ENCODE results near the gene LAT.
"Not testable (repeated sequence)": the region's sequence is repeated elsewhere in the genome, so short reads cannot be mapped to it uniquely, and the experiment has no call there.

LAT gene

GRCh38 chr16:28937222-28937876 lies 47.5 kb upstream of the LAT start:
- ATAC-seq, result no peak

GRCh38 chr16:28938721-28939120 lies 46.1 kb upstream of the LAT start:
- no peak for ATAC-seq

More at GRCh38 chr16:28937222-28937876, 47.5 kb upstream of the LAT start:
- TF ChIP-seq OSR1 (CRISPR knock-in tag; IDR thresholded peaks at IDR 0.05) (no peak), ZNF70 (CRISPR knock-in tag; IDR thresholded peaks at IDR 0.05) (no peak), PPARA (CRISPR knock-in tag; IDR thresholded peaks at IDR 0.05; ENCODE audit: borderline replicate concordance) (no peak), TSHZ2 (CRISPR knock-in tag; IDR thresholded peaks at IDR 0.05) (no peak), SNAI2 (CRISPR knock-in tag; IDR thresholded peaks at IDR 0.05) (no peak), ARNTL (CRISPR knock-in tag; IDR thresholded peaks at IDR 0.05; ENCODE audit: borderline replicate concordance, low read depth) (no peak), ZFP30 (CRISPR knock-in tag; IDR thresholded peaks at IDR 0.05) (no peak), CREB5 (CRISPR knock-in tag; IDR thresholded peaks at IDR 0.05; ENCODE audit: low read depth) (no peak), GLIS3 (CRISPR knock-in tag; IDR thresholded peaks at IDR 0.05) (no peak), ZFP3 (CRISPR knock-in tag; IDR thresholded peaks at IDR 0.05) (no peak), ISL1 (CRISPR knock-in tag; IDR thresholded peaks at IDR 0.05) (no peak), TCF4 (CRISPR knock-in tag; IDR thresholded peaks at IDR 0.05; ENCODE audit: borderline replicate concordance) (no peak), ZC3H10 (CRISPR knock-in tag; IDR thresholded peaks at IDR 0.05) (no peak), CSDC2 (CRISPR knock-in tag; IDR thresholded peaks at IDR 0.05) (no peak)
- TF ChIP-seq, protein P1, sequence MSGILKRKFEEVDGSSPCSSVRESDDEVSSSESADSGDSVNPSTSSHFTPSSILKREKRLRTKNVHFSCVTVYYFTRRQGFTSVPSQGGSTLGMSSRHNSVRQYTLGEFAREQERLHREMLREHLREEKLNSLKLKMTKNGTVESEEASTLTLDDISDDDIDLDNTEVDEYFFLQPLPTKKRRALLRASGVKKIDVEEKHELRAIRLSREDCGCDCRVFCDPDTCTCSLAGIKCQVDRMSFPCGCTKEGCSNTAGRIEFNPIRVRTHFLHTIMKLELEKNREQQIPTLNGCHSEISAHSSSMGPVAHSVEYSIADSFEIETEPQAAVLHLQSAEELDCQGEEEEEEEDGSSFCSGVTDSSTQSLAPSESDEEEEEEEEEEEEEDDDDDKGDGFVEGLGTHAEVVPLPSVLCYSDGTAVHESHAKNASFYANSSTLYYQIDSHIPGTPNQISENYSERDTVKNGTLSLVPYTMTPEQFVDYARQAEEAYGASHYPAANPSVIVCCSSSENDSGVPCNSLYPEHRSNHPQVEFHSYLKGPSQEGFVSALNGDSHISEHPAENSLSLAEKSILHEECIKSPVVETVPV (CRISPR knock-in tag; IDR thresholded peaks at IDR 0.05), result no peak

DNA sequence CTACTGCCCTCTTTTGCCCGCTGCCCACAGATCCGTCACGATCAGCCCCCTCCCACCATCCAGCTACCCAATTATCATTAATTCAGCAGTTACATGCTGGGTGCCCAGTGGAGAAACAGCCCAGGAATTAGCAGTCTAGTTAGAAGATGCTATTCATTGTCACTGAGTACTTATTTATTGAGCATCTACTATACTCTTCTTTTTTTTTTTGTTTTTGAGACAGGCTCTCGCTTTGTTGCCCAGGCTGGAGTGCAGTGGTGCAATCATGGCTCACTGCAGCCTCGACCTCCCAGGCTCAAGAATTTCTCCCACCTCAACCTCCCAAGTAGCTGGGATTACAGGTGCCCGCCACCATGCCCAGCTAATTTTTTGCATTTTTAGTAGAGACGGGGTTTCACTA lies 45.0 kb upstream of the LAT start:
- not testable (repeated sequence) for ATAC-seq

More at GRCh38 chr16:28938721-28939120, 46.1 kb upstream of the LAT start:
- TF ChIP-seq ZNF70 (CRISPR knock-in tag; IDR thresholded peaks at IDR 0.05) (no peak), GLIS3 (CRISPR knock-in tag; IDR thresholded peaks at IDR 0.05) (no peak), ZFP30 (CRISPR knock-in tag; IDR thresholded peaks at IDR 0.05) (no peak), ZNF8 (CRISPR knock-in tag; IDR thresholded peaks at IDR 0.05) (no peak), CSDC2 (CRISPR knock-in tag; IDR thresholded peaks at IDR 0.05) (no peak), TCF4 (CRISPR knock-in tag; IDR thresholded peaks at IDR 0.05; ENCODE audit: borderline replicate concordance) (no peak)
- TF ChIP-seq, protein P2, sequence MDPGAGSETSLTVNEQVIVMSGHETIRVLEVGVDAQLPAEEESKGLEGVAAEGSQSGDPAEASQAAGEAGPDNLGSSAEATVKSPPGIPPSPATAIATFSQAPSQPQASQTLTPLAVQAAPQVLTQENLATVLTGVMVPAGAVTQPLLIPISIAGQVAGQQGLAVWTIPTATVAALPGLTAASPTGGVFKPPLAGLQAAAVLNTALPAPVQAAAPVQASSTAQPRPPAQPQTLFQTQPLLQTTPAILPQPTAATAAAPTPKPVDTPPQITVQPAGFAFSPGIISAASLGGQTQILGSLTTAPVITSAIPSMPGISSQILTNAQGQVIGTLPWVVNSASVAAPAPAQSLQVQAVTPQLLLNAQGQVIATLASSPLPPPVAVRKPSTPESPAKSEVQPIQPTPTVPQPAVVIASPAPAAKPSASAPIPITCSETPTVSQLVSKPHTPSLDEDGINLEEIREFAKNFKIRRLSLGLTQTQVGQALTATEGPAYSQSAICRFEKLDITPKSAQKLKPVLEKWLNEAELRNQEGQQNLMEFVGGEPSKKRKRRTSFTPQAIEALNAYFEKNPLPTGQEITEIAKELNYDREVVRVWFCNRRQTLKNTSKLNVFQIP (CRISPR knock-in tag; IDR thresholded peaks at IDR 0.05; ENCODE audit: borderline replicate concordance, low read depth), result no peak

DNA sequence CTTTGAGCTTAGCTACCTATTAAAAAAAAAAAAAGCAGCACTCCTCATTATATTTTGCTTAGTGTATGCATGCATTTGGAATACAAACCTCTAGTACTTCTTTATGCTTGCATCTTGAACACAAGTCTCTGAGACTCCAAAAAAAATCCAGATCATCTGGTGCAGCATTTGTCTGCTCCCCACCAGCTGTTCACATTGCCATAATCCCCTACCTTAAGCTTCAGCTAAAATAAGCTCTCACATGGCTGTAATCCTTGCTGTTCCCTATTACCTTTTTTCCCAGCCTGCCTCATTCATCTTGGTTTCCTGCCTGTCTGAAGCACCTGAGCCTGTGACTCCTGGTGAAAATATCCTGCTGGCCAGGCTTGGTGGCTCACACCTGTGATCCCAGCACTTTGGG lies 41.6 kb upstream of the LAT start:
- ATAC-seq, result no peak
- TF ChIP-seq ISL1 (CRISPR knock-in tag; IDR thresholded peaks at IDR 0.05) (no peak), CREB5 (CRISPR knock-in tag; IDR thresholded peaks at IDR 0.05; ENCODE audit: low read depth) (no peak), ZNF565 (CRISPR knock-in tag; conservative IDR thresholded peaks at IDR 0.05; ENCODE audit: low read depth) (no peak), OSR1 (CRISPR knock-in tag; IDR thresholded peaks at IDR 0.05) (no peak), TSHZ2 (CRISPR knock-in tag; IDR thresholded peaks at IDR 0.05) (no peak), PATZ1 (CRISPR knock-in tag; IDR thresholded peaks at IDR 0.05; ENCODE audit: borderline replicate concordance) (no peak), SNAI2 (CRISPR knock-in tag; IDR thresholded peaks at IDR 0.05) (no peak), PPARA (CRISPR knock-in tag; IDR thresholded peaks at IDR 0.05; ENCODE audit: borderline replicate concordance) (no peak), TOX (CRISPR knock-in tag; IDR thresholded peaks at IDR 0.05; ENCODE audit: borderline replicate concordance) (no peak), ZFP30 (CRISPR knock-in tag; IDR thresholded peaks at IDR 0.05) (no peak), TCF4 (CRISPR knock-in tag; IDR thresholded peaks at IDR 0.05; ENCODE audit: borderline replicate concordance) (no peak), GLIS3 (CRISPR knock-in tag; IDR thresholded peaks at IDR 0.05) (no peak), ZNF8 (CRISPR knock-in tag; IDR thresholded peaks at IDR 0.05) (no peak), CSDC2 (CRISPR knock-in tag; IDR thresholded peaks at IDR 0.05) (no peak), ZFP3 (CRISPR knock-in tag; IDR thresholded peaks at IDR 0.05) (no peak), ZNF70 (CRISPR knock-in tag; IDR thresholded peaks at IDR 0.05) (no peak)
